Smooth muscle cell (in vitro differentiated cells): ENCODE results near the gene AK1. TPM values are rescaled to one million over a fixed set of nuclear protein-coding genes. Genes with fewer than 3 reads are reported as not detected.

Source experiments
- DNase-seq: peaks from one replicate; lab custom pipeline; 2025; ENCODE audit not compliant: unreplicated experiment; lab: John Stamatoyannopoulos, UW
- H2AFZ ChIP-seq: fragments of 200-600 bp; sonication (generic); 2 replicates; pipeline ENCODE4 v1.6.0; 2016; ENCODE audit warnings: antibody characterized with exemption, low read depth, mild to moderate bottlenecking
- H3F3A ChIP-seq: fragments of 200-600 bp; sonication (generic); 2 replicates; pipeline ENCODE4 v1.6.0; 2017; ENCODE audit warnings: antibody characterized with exemption, low read depth
- H3K27ac ChIP-seq: fragments of 200-600 bp; sonication (generic); 2 replicates; pipeline ENCODE4 v1.5.1; 2016; ENCODE audit warnings: low read depth, mild to moderate bottlenecking
- H3K27me3 ChIP-seq: fragments of 200-600 bp; sonication (generic); 2 replicates; pipeline ENCODE4 v1.6.1; 2016; ENCODE audit warnings: low read depth, mild to moderate bottlenecking
- H3K36me3 ChIP-seq: fragments of 200-600 bp; sonication (generic); 2 replicates; pipeline ENCODE4 v1.5.1; 2016; ENCODE audit warnings: low read depth
- H3K4me1 ChIP-seq: fragments of 200-600 bp; sonication (generic); 2 replicates; pipeline ENCODE4 v1.5.1; 2016; ENCODE audit warnings: low read depth
- H3K4me2 ChIP-seq: fragments of 200-600 bp; sonication (generic); 2 replicates; pipeline ENCODE4 v1.6.0; 2016; ENCODE audit warnings: mild to moderate bottlenecking
- H3K4me3 ChIP-seq: fragments of 200-600 bp; sonication (generic); 2 replicates; pipeline ENCODE4 v1.5.1; 2016; ENCODE audit warnings: mild to moderate bottlenecking
- H3K79me2 ChIP-seq: fragments of 200-600 bp; sonication (generic); 2 replicates; pipeline ENCODE4 v1.6.0; 2016; ENCODE audit warnings: low read depth, mild to moderate bottlenecking
- H3K9ac ChIP-seq: fragments of 200-600 bp; sonication (generic); 2 replicates; pipeline ENCODE4 v1.6.0; 2016; ENCODE audit warnings: low read depth
- H3K9me3 ChIP-seq: fragments of 200-600 bp; sonication (generic); replicated peaks from 2 replicates; pipeline ENCODE4 v1.5.1; 2016; ENCODE audit warnings: low read depth
- H4K20me1 ChIP-seq: fragments of 200-600 bp; sonication (generic); 2 replicates; pipeline ENCODE4 v1.6.0; 2016; ENCODE audit warnings: low read depth
- CTCF ChIP-seq: fragments of 200-600 bp; sonication (generic); IDR thresholded peaks from 2 replicates; pipeline ENCODE4 v1.5.1; 2017; ENCODE audit warnings: borderline replicate concordance, mild to moderate bottlenecking, antibody characterized with exemption; ENCODE audit not compliant: insufficient read depth, poor library complexity, severe bottlenecking
- WGBS: methylation state at CpG from one replicate; pipeline ENCODE4 v1.1.7; 2016; ENCODE audit warnings: low lambda C conversion rate; 5-methylcytosine and 5-hydroxymethylcytosine counted together
- polyA plus RNA-seq: library from polyadenylated mRNA; unstranded; fragments of >200 nt; fragmentation: Nextera tagmentation; extraction: Ambion mirVana; gene quantifications from 2 replicates; pipeline ENCODE4 v1.2.1, GENCODE V29; 2016
- total RNA-seq: library from RNA; depleted of rRNA; stranded (reverse); fragments of >200 nt; gene quantifications from 2 replicates; pipeline ENCODE4 v1.2.3, GENCODE V29; 2014

The AK1 gene
- total and polyA plus RNA-seq, 2 experiments from 2014 or later, result 52.4 to 97.8 TPM

- WGBS, result 32% methylated on average over 41 of the region's 45 CpGs
- peak overlapping the region; percentile 60 for H3K4me2 ChIP-seq
- H3K27ac ChIP-seq, result no peak overlapping the region
- peaks cover 2% of the 10 kb centered on the region for H3K4me1 ChIP-seq
- peak; percentile 97 for TF ChIP-seq CTCF
- peak; percentile 20 for DNase-seq
- H3K4me3 ChIP-seq, result no peak overlapping the region
- no peaks in the 10 kb centered on the region for H3K79me2 ChIP-seq
- H3K27me3 ChIP-seq, result peaks cover 9% of the 10 kb centered on the region
- H3K9me3 ChIP-seq, result no peaks in the 10 kb centered on the region
- H2AFZ ChIP-seq, result no peak overlapping the region
- H3K9ac ChIP-seq, result no peak overlapping the region
- H3F3A ChIP-seq, result peaks cover 17% of the 10 kb centered on the region
- H4K20me1 ChIP-seq, result no peaks in the 10 kb centered on the region
- H3K36me3 ChIP-seq, result no peaks in the 10 kb centered on the region
Observed at GRCh38 chr9:127921557-127922120, 44.2 kb upstream of the AK1 start.

GRCh38 chr9:127920794-127921193 lies 43.3 kb upstream of the AK1 start:
- WGBS, result 94% methylated on average over 7 of the region's 7 CpGs
- H3K9me3 ChIP-seq, result no peaks in the 10 kb centered on the region
- peaks cover 4% of the 10 kb centered on the region for H3K4me1 ChIP-seq
- no peak overlapping the region for H3K4me2 ChIP-seq
- no peak overlapping the region for H2AFZ ChIP-seq
- DNase-seq, result no peak
- H3K36me3 ChIP-seq, result no peaks in the 10 kb centered on the region
- no peaks in the 10 kb centered on the region for H3K79me2 ChIP-seq
- no peaks in the 10 kb centered on the region for H4K20me1 ChIP-seq
- peaks cover 17% of the 10 kb centered on the region for H3F3A ChIP-seq
- H3K27ac ChIP-seq, result no peak overlapping the region
- no peak for TF ChIP-seq CTCF
- peaks cover 3% of the 10 kb centered on the region for H3K27me3 ChIP-seq
- H3K4me3 ChIP-seq, result no peak overlapping the region
- H3K9ac ChIP-seq, result no peak overlapping the region

- H3K27me3 ChIP-seq, result no peaks in the 10 kb centered on the region
- peaks cover 17% of the 10 kb centered on the region for H3F3A ChIP-seq
- no peaks in the 10 kb centered on the region for H3K36me3 ChIP-seq
- 23% methylated on average over 8 of the region's 8 CpGs for WGBS
- H2AFZ ChIP-seq, result no peak overlapping the region
- no peak overlapping the region for H3K4me3 ChIP-seq
- peak overlapping the region; percentile 75 for H3K27ac ChIP-seq
- TF ChIP-seq CTCF, result no peak
- no peaks in the 10 kb centered on the region for H4K20me1 ChIP-seq
- no peaks in the 10 kb centered on the region for H3K9me3 ChIP-seq
- peaks cover 4% of the 10 kb centered on the region for H3K4me1 ChIP-seq
- peak overlapping the region; percentile 9 for H3K4me2 ChIP-seq
- H3K79me2 ChIP-seq, result no peaks in the 10 kb centered on the region
- no peak overlapping the region for H3K9ac ChIP-seq
- peak; percentile 52 for DNase-seq
Observed at GRCh38 chr9:127919253-127919815, 41.9 kb upstream of the AK1 start.
